GM23248 (cell line): Measurements from ENCODE around the gene FNTB.

Experiments
- EZH2 ChIP-seq: fragments of 200-600 bp; sonication (generic); IDR thresholded peaks from 2 replicates; pipeline ENCODE4 v1.6.1; 2018; ENCODE audit warnings: antibody characterized with exemption, mild to moderate bottlenecking; ENCODE audit not compliant: insufficient read depth, poor library complexity, severe bottlenecking
- EZH2phosphoT487 ChIP-seq: fragments of 200-600 bp; sonication (generic); IDR thresholded peaks from 2 replicates; pipeline ENCODE4 v1.6.1; 2018; ENCODE audit warnings: antibody characterized with exemption, moderate library complexity, mild to moderate bottlenecking, low read depth; ENCODE audit not compliant: insufficient read depth

GRCh38 chr14:64997108-64997794 lies 10.6 kb downstream of the FNTB start:
- TF ChIP-seq EZH2 (no peak), EZH2phosphoT487 (no peak)
